Naive thymus-derived CD4-positive, alpha-beta T cell (primary cell): Measurements from ENCODE around the gene SLC29A2. TPM values are rescaled to one million over a fixed set of nuclear protein-coding genes. Genes with fewer than 3 reads are reported as not detected.

Experiments
- ATAC-seq: fragments of 150-1000 bp; cut with Tn5 transposase; 2 replicates; pipeline ENCODE4 v1.10.0; 2021; ENCODE audit warnings: mild to moderate bottlenecking, moderate library complexity
- CTCF ChIA-PET: fragments of 350-600 bp; sonication (Branson Sonifier 250); formaldehyde crosslinking; loops from one replicate; lab custom pipeline; 2021; ENCODE audit warnings: antibody characterized with exemption; lab: Charles Lee
- POLR2A ChIA-PET: fragments of 350-600 bp; sonication (Branson Sonifier 250); formaldehyde crosslinking; loops from one replicate; lab custom pipeline; 2021; ENCODE audit warnings: antibody characterized with exemption, inconsistent platforms; lab: Charles Lee
- DNase-seq, 9 donors: peaks; one replicate each; pipeline versions ENCODE4 v3.0.0 to v3.0.0-alpha.2; 2020 to 2022; ENCODE audit warnings: mixed read lengths in 1 of 9
- H3K27ac ChIP-seq: one replicate; pipeline ENCODE4 v1.7.0; 2013; ENCODE audit warnings: mild to moderate bottlenecking, low read depth, low read length, moderate library complexity
- H3K27me3 ChIP-seq, 2 donors: one replicate each; pipeline ENCODE4 v1.7.0; 2013; ENCODE audit warnings: low read length in 2 of 2, mild to moderate bottlenecking in 2 of 2, moderate library complexity in 2 of 2; ENCODE audit not compliant: control insufficient read depth in 2 of 2, insufficient read depth in 2 of 2
- H3K36me3 ChIP-seq, 3 experiments: 1 replicate in 2 of 3; 2 replicates in 1 of 3; pipeline ENCODE4 v1.7.0; 2013; ENCODE audit warnings: low read length in 3 of 3, mild to moderate bottlenecking in 3 of 3, moderate library complexity in 1 of 3; ENCODE audit not compliant: insufficient read depth in 3 of 3, control insufficient read depth in 2 of 3
- H3K4me1 ChIP-seq, 2 donors: one replicate each; pipeline ENCODE4 v1.7.0; 2013; ENCODE audit warnings: low read length in 2 of 2, mild to moderate bottlenecking in 2 of 2, moderate library complexity in 1 of 2; ENCODE audit not compliant: control insufficient read depth in 2 of 2, insufficient read depth in 2 of 2
- H3K4me3 ChIP-seq: 2 replicates; pipeline ENCODE4 v1.7.0; 2013; ENCODE audit warnings: mild to moderate bottlenecking, low read length
- H3K9me3 ChIP-seq, 3 experiments: 1 replicate in 2 of 3; 2 replicates in 1 of 3; pipeline ENCODE4 v1.7.0; 2013; ENCODE audit warnings: low read length in 3 of 3; ENCODE audit not compliant: control insufficient read depth in 2 of 3
- H3K27ac Mint-ChIP-seq, 9 donors: one replicate each; pipeline ENCODE4 v1.8.0; 2020 to 2022; ENCODE audit warnings: mixed read lengths in 9 of 9, mild to moderate bottlenecking in 8 of 9, moderate library complexity in 5 of 9, inconsistent platforms in 2 of 9
- H3K27me3 Mint-ChIP-seq, 5 donors: one replicate each; pipeline ENCODE4 v1.8.0; 2021 to 2022; ENCODE audit warnings: mixed read lengths in 5 of 5, mild to moderate bottlenecking in 1 of 5
- H3K36me3 Mint-ChIP-seq, 5 donors: one replicate each; pipeline ENCODE4 v1.8.0; 2020 to 2022; ENCODE audit warnings: mixed read lengths in 5 of 5, mild to moderate bottlenecking in 3 of 5, inconsistent platforms in 1 of 5
- H3K4me1 Mint-ChIP-seq, 7 donors: one replicate each; pipeline ENCODE4 v1.8.0; 2020 to 2022; ENCODE audit warnings: mixed read lengths in 7 of 7, mild to moderate bottlenecking in 3 of 7, inconsistent platforms in 1 of 7
- H3K4me3 Mint-ChIP-seq, 10 donors: one replicate each; pipeline ENCODE4 v1.8.0; 2020 to 2022; ENCODE audit warnings: mild to moderate bottlenecking in 10 of 10, mixed read lengths in 10 of 10, moderate library complexity in 6 of 10, inconsistent platforms in 2 of 10
- H3K9me3 Mint-ChIP-seq, 11 donors: one replicate each; pipeline ENCODE4 v1.8.0; 2020 to 2022; ENCODE audit warnings: mixed read lengths in 11 of 11, mild to moderate bottlenecking in 4 of 11, inconsistent platforms in 1 of 11, moderate library complexity in 1 of 11
- intact Hi-C, 2 donors: fragments of 100-400 bp; cut with micrococcal nuclease; formaldehyde crosslinking; loops; one replicate each; pipeline ENCODE4 v1.15.1; 2023
- polyA plus RNA-seq, 2 donors: library from polyadenylated mRNA; unstranded; fragments of 300-500 nt; fragmentation: Illumina TruSeq; gene quantifications; one replicate each; pipeline ENCODE4 v1.2.3, GENCODE V29; 2021
- total RNA-seq, 6 experiments: library from RNA in 5 of 6; stranded (reverse) in 5 of 6; gene quantifications; 1 replicate in 5 of 6; 2 replicates in 1 of 6; pipeline ENCODE4 v1.2.3 and lab custom pipeline; 2021 to 2026

Gene SLC29A2
- total and polyA plus RNA-seq, 7 experiments from 2014 or later: 2.7 to 18.9 (median 7.0) TPM

DNA sequence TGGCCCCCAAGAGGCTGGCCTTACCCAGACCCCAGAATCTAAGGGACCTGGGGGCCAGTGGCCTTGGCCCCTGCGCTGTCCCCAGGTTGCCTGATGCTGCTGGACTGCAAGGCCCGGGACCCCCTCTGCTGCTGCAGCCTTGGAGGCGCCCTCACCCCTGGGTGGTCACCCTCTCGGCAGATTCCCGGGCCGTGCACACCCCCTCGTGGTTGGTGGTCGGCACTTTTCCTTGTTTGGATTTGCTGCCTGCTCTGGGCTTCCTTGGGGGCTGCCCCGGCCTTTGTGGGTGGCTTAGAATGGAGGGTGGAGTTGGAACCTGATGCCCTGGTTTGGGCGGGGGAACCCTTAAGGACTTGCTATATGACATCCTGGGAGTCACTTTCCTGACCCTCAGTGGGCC lies 40.6 kb downstream of the SLC29A2 start:
- H3K27me3 ChIP-seq: no peaks in the 10 kb centered on the region
- peaks cover 0 to 4% (median 0%) of the 10 kb centered on the region in 5 donors for H3K36me3 Mint-ChIP-seq
- no peak overlapping the region for H3K27ac ChIP-seq
- peaks cover 0 to 16% (median 0%) of the 10 kb centered on the region in 3 experiments for H3K36me3 ChIP-seq
- H3K27ac Mint-ChIP-seq: peak overlapping the region in 1 of 9 donors; percentile 73
- H3K4me3 Mint-ChIP-seq: no peak overlapping the region
- CTCF ChIA-PET: interaction anchor here (0.6 to 4.7 kb wide), 3 partner anchors 19 to 105 kb away, joined by 3 to 52 read pairs (median 15); no protein-coding TSS in a partner anchor
- H3K4me3 ChIP-seq: no peak overlapping the region
- no peaks in the 10 kb centered on the region for H3K27me3 Mint-ChIP-seq
- intact Hi-C loops: no loop called here
- no peak for ATAC-seq
- H3K4me1 ChIP-seq: peaks cover 26 to 36% of the 10 kb centered on the region in 2 donors
- POLR2A ChIA-PET: interaction anchor here (1.1 to 3.0 kb wide), 4 partner anchors 11 to 23 kb away, joined by 3 to 25 read pairs (median 5); partner anchors contain the start of gene B4GAT1
- H3K4me1 Mint-ChIP-seq: peaks cover 17 to 34% (median 28%) of the 10 kb centered on the region in 7 donors
- no peaks in the 10 kb centered on the region for H3K9me3 Mint-ChIP-seq
- DNase-seq: no peak
- no peaks in the 10 kb centered on the region for H3K9me3 ChIP-seq

DNA sequence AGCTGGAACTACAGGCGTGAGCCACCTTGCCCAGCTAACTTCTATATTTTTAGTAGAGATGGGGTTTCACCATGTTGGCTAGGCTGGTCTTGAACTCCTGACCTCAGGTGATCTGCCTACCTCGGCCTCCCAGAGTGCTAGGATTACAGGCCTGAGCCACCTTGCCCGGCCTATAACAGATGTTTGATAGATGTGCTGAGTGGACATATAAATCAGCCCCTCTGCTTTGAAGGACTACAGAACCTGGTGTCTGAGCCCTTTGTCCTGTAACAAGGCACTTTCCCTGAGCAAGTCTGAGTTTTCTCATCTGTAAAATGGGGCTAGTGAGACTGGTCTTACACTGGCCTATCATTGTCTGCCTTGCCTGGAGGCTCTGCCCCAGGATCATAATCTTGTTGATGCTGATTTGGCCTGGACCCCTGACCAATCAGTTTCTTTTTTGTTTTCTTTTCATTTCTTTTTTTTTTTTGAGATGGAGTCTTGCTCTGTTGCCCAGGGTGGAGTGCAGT lies 42.3 kb downstream of the SLC29A2 start:
- Histone ChIP-seq H3K27ac (no peak overlapping the region), H3K9me3 (no peaks in the 10 kb centered on the region), H3K27me3 (no peaks in the 10 kb centered on the region), H3K36me3 (peaks cover 0 to 16% (median 0%) of the 10 kb centered on the region in 3 experiments), H3K4me3 (no peak overlapping the region), H3K4me1 (peaks cover 26 to 40% of the 10 kb centered on the region in 2 donors)
- ChIA-PET CTCF (interaction anchor here (0.7 to 4.7 kb wide), 5 partner anchors 11 to 60 kb away, joined by 3 to 52 read pairs (median 3); no protein-coding TSS in a partner anchor), POLR2A (interaction anchor here (1.0 to 3.0 kb wide), 3 partner anchors 12 to 17 kb away, joined by 3 to 25 read pairs (median 4); partner anchors contain the start of genes BRMS1 and CD248)
- peaks cover 25 to 42% (median 39%) of the 10 kb centered on the region in 7 donors for H3K4me1 Mint-ChIP-seq
- peaks cover 0 to 4% (median 0%) of the 10 kb centered on the region in 5 donors for H3K36me3 Mint-ChIP-seq
- ATAC-seq: no peak
- DNase-seq: no peak
- intact Hi-C loops: loop anchor here (5.0 kb wide), 2 partner anchors 43 to 58 kb away; partner anchors contain the start of gene SLC29A2 (in 1 of the 2)
- peak overlapping the region in 2 of 10 donors; percentile 67 for H3K4me3 Mint-ChIP-seq
- peak overlapping the region in 4 of 9 donors; percentile 62 to 93 (median 91) for H3K27ac Mint-ChIP-seq
- no peaks in the 10 kb centered on the region for H3K9me3 Mint-ChIP-seq
- no peaks in the 10 kb centered on the region for H3K27me3 Mint-ChIP-seq

DNA sequence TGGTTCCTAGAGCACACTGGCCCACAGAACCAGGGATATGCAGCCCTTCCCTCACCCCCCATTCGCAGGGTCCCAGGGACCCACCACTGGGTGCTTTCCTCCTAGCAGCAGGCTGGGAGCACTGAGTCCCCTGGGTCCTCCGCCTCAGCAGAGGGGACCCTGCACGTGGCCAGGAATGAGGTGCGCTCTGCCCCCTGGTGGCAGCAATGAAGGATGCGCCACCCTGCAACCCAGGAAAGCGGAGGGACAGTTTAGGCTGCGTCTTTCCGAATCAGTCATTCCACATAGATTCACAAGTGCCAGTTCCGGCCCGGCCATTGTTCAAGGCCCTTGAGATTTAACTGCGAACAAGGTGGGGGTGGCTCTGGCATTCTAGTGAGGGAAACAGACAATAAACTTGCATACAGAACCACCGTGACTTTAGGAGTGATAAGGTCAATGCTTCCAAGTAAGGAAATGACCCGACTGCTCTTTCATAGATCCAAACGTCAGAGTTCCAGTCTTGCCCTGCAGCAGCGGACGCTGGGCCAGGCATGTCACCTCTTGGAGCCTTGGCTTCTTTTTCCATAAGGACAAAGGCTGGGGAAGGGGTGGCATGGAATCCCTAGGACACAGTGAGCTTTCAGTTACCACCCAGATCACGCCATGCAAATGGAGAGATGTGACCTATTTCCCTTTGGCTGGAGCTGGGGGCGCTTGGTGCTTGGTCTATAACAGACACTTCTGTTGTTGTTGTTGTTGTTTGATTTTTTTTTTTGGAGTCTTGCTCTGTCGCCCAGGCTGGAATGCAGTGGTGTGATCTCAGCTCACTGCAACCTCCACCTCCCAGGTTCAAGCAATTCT lies 43.0 kb downstream of the SLC29A2 start:
- ATAC-seq (peak; percentile 89), DNase-seq (peak; percentile 72 to 88 (median 80))
- Mint-ChIP-seq H3K36me3 (peaks cover 0 to 4% (median 0%) of the 10 kb centered on the region in 5 donors), H3K4me1 (peaks cover 25 to 49% (median 46%) of the 10 kb centered on the region in 7 donors), H3K4me3 (peak overlapping the region; percentile 18 to 81 (median 68)), H3K27me3 (no peaks in the 10 kb centered on the region), H3K27ac (peak overlapping the region; percentile 65 to 97 (median 91)), H3K9me3 (peaks cover 0 to 2% (median 0%) of the 10 kb centered on the region in 11 donors)
- H3K4me1 ChIP-seq: peaks cover 26 to 40% of the 10 kb centered on the region in 2 donors
- H3K36me3 ChIP-seq: peaks cover 0 to 13% (median 0%) of the 10 kb centered on the region in 3 experiments
- intact Hi-C loops: loop anchor here (1.0 to 5.0 kb wide), 8 partner anchors 10 to 106 kb away; partner anchors contain the start of genes BRMS1 (in 1 of the 2) and SLC29A2 (in 1 of the 2)
- peak overlapping the region; percentile 82 for H3K27ac ChIP-seq
- ChIA-PET CTCF (interaction anchor here (0.7 to 4.7 kb wide), 5 partner anchors 12 to 60 kb away, joined by 3 to 52 read pairs (median 3); no protein-coding TSS in a partner anchor), POLR2A (interaction anchor here (1.0 to 3.0 kb wide), 3 partner anchors 11 to 16 kb away, joined by 3 to 25 read pairs (median 4); partner anchors contain the start of genes BRMS1 and CD248)
- H3K9me3 ChIP-seq: no peaks in the 10 kb centered on the region
- no peaks in the 10 kb centered on the region for H3K27me3 ChIP-seq
- peak overlapping the region; percentile 36 for H3K4me3 ChIP-seq

DNA sequence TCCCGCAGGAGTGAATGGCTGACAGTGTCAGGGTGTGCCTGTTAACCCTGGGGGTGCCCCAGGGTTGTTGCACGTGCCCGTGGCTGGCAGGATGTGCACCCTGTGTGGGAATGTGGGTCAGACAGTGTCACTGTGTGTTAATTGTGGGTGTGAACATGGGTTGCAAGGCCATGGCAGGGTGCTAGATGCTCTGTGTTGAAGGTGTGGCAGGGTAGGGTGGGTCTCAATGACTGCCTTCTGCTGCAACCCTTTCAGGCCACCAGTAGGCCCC lies 43.6 kb downstream of the SLC29A2 start:
- H3K4me1 ChIP-seq: peaks cover 26 to 40% of the 10 kb centered on the region in 2 donors
- peaks cover 0 to 8% (median 0%) of the 10 kb centered on the region in 3 experiments for H3K36me3 ChIP-seq
- peak; percentile 74 for ATAC-seq
- H3K9me3 ChIP-seq: no peaks in the 10 kb centered on the region
- H3K4me1 Mint-ChIP-seq: peaks cover 27 to 55% (median 48%) of the 10 kb centered on the region in 7 donors
- POLR2A ChIA-PET: interaction anchor here (3.0 kb wide), 1 partner anchor 16 kb away, joined by 25 read pairs; no protein-coding TSS in a partner anchor
- peak overlapping the region; percentile 82 for H3K27ac ChIP-seq
- H3K9me3 Mint-ChIP-seq: peaks cover 0 to 5% (median 0%) of the 10 kb centered on the region in 11 donors
- no peak for DNase-seq
- H3K27me3 Mint-ChIP-seq: no peaks in the 10 kb centered on the region
- H3K4me3 ChIP-seq: peak overlapping the region; percentile 4
- H3K27me3 ChIP-seq: no peaks in the 10 kb centered on the region
- peak overlapping the region; percentile 18 to 81 (median 68) for H3K4me3 Mint-ChIP-seq
- intact Hi-C loops: loop anchor here (1.0 to 5.0 kb wide), 8 partner anchors 10 to 106 kb away; partner anchors contain the start of genes BRMS1 (in 1 of the 2) and SLC29A2 (in 1 of the 2)
- CTCF ChIA-PET: no interaction called here
- peaks cover 0 to 4% (median 0%) of the 10 kb centered on the region in 5 donors for H3K36me3 Mint-ChIP-seq
- peak overlapping the region; percentile 65 to 97 (median 91) for H3K27ac Mint-ChIP-seq

DNA sequence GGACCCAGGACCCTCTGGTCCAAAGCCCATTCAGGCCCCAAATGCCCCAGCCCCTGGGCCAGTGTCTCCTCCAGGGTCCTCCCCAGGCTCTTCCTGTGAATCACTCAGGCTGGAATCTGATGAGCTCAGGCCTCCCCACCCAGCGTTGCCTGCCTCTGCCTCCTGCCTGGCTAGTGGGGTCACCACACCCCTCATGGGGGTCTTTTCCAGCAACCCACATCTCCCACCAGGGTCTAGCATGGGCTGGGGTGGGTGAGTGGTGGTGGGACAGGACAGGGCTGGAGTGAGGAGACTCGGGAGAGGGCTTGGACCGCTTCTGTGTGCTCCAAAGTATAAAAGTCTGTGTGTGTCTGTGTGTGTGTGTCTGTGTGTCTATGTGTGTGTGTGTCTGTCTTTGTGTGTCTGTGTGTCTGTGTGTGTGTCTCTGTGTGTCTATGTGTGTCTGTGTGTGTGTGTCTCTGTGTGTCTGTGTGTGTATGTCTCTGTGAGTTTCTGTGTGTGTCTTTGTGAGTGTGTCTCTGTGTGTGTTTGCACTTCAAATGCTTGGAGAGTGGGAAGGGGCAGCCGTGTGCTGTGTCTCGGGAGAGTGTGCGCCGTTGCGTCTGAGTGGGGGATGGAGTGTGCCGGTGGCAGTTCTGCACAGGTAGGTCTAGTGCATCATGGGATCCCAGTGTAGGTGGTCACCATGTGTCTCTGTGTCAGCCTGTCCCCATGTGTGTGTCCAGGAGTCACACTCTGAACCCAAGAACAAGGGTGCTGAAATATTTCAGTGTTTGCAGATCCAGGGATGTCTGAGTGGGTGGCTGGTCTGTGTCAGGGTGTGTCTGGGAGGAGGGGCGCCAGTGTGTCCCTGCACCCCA lies 44.2 kb downstream of the SLC29A2 start:
- CTCF ChIA-PET: interaction anchor here (1.3 to 1.6 kb wide), 3 partner anchors 10 to 61 kb away, joined by 8 to 31 read pairs (median 14); partner anchors contain the start of gene CD248

More for the DNA sequence above, 44.2 kb downstream of the SLC29A2 start:
- Histone ChIP-seq H3K4me1 (peaks cover 26 to 40% of the 10 kb centered on the region in 2 donors), H3K9me3 (no peaks in the 10 kb centered on the region), H3K27ac (peak overlapping the region; percentile 82), H3K4me3 (peak overlapping the region; percentile 4), H3K27me3 (no peaks in the 10 kb centered on the region), H3K36me3 (peaks cover 0 to 3% (median 0%) of the 10 kb centered on the region in 3 experiments)
- Mint-ChIP-seq H3K4me1 (peaks cover 29 to 60% (median 49%) of the 10 kb centered on the region in 7 donors), H3K27ac (peak overlapping the region; percentile 65 to 97 (median 91)), H3K9me3 (peaks cover 0 to 5% (median 0%) of the 10 kb centered on the region in 11 donors), H3K36me3 (no peaks in the 10 kb centered on the region), H3K4me3 (peak overlapping the region; percentile 18 to 81 (median 67)), H3K27me3 (no peaks in the 10 kb centered on the region)
- POLR2A ChIA-PET: interaction anchor here (0.6 to 4.0 kb wide), 6 partner anchors 10 to 38 kb away, joined by 3 to 89 read pairs (median 4); partner anchors contain the start of genes BRMS1, CD248 and YIF1A
- no peak for DNase-seq
- ATAC-seq: no peak
- intact Hi-C loops: loop anchor here (1.0 to 5.0 kb wide), 8 partner anchors 9 to 105 kb away; partner anchors contain the start of genes BRMS1 (in 1 of the 2) and SLC29A2 (in 1 of the 2)
